Ishikawa (cell line): ENCODE results near the gene CHI3L2.

Source experiments
- CEBPB ChIP-seq: IDR thresholded peaks from 2 replicates; pipeline ENCODE4 v1.6.1; 2012
- CREB1 ChIP-seq: IDR thresholded peaks from 2 replicates; pipeline ENCODE4 v1.6.1; 2012; ENCODE audit warnings: low read depth
- EGR1 ChIP-seq: IDR thresholded peaks from 2 replicates; pipeline ENCODE4 v1.6.1; 2012
- EP300 ChIP-seq: IDR thresholded peaks from 2 replicates; pipeline ENCODE4 v1.6.1; 2012; ENCODE audit warnings: borderline replicate concordance
- FOXM1 ChIP-seq: IDR thresholded peaks from 2 replicates; pipeline ENCODE4 v1.6.1; 2012; ENCODE audit warnings: low read depth, borderline replicate concordance
- MAX ChIP-seq: IDR thresholded peaks from 2 replicates; pipeline ENCODE4 v1.6.1; 2012
- NFIC ChIP-seq: IDR thresholded peaks from 2 replicates; pipeline ENCODE4 v1.6.1; 2012
- RAD21 ChIP-seq: IDR thresholded peaks from 2 replicates; pipeline ENCODE4 v1.6.1; 2012; ENCODE audit warnings: low read depth
- REST ChIP-seq: IDR thresholded peaks from 2 replicates; pipeline ENCODE4 v1.6.1; 2012; ENCODE audit warnings: low read depth, mild to moderate bottlenecking
- TAF1 ChIP-seq: IDR thresholded peaks from 2 replicates; pipeline ENCODE4 v1.6.1; 2012; ENCODE audit warnings: low read depth, mild to moderate bottlenecking
- TCF12 ChIP-seq: IDR thresholded peaks from 2 replicates; pipeline ENCODE4 v1.6.1; 2012; ENCODE audit warnings: low read depth
- TEAD4 ChIP-seq: IDR thresholded peaks from 2 replicates; pipeline ENCODE4 v1.6.1; 2012
- USF1 ChIP-seq: IDR thresholded peaks from 2 replicates; pipeline ENCODE4 v1.6.1; 2012
- YY1 ChIP-seq: IDR thresholded peaks from 2 replicates; pipeline ENCODE4 v1.6.1; 2012; ENCODE audit warnings: low read depth
- ZBTB7A ChIP-seq: IDR thresholded peaks from 2 replicates; pipeline ENCODE4 v1.6.1; 2012; ENCODE audit warnings: low read depth

Gene CHI3L2

GRCh38 chr1:111289371-111289770 lies 61.9 kb downstream of the CHI3L2 start:
- no peak for TF ChIP-seq TCF12
- no peak for TF ChIP-seq CREB1
- TF ChIP-seq USF1: no peak
- no peak for TF ChIP-seq ZBTB7A
- TF ChIP-seq REST: no peak
- TF ChIP-seq MAX: no peak
- no peak for TF ChIP-seq TAF1
- TF ChIP-seq EP300: no peak
- TF ChIP-seq RAD21: no peak
- no peak for TF ChIP-seq NFIC
- TF ChIP-seq TEAD4: no peak
- no peak for TF ChIP-seq CEBPB
- no peak for TF ChIP-seq FOXM1
- no peak for TF ChIP-seq YY1
- no peak for TF ChIP-seq EGR1

- TF ChIP-seq YY1 (no peak), CREB1 (no peak), TAF1 (no peak), USF1 (no peak), REST (no peak), FOXM1 (no peak), TCF12 (no peak), TEAD4 (no peak), CEBPB (no peak), EGR1 (no peak), NFIC (no peak), ZBTB7A (no peak), RAD21 (no peak), MAX (no peak), EP300 (no peak)
Measured at GRCh38 chr1:111290104-111290503, 62.6 kb downstream of the CHI3L2 start.

GRCh38 chr1:111290630-111291029 lies 63.1 kb downstream of the CHI3L2 start, which contains the start of gene CHIA:
Gene CHIA, plus strand, starts transcription at chr1:111290851. Its CDS starts 19,617 bp downstream, at chr1:111310468.
- TF ChIP-seq USF1 (no peak), CREB1 (no peak), CEBPB (no peak), ZBTB7A (no peak), FOXM1 (no peak), TEAD4 (no peak), TAF1 (no peak), YY1 (no peak), TCF12 (no peak), NFIC (no peak), RAD21 (no peak), EP300 (no peak), REST (no peak), EGR1 (no peak), MAX (no peak)
